ENCODE measurements around the gene EDA. TPM values are rescaled to one million over a fixed set of nuclear protein-coding genes. Genes with fewer than 3 reads are reported as not detected.
"Not testable (repeated sequence)": the region's sequence is repeated elsewhere in the genome, so short reads cannot be mapped to it uniquely, and the experiment has no call there.

Gene EDA
- total RNA-seq, 4 donors from 2014 or later = 0.37 to 12.4 (median 3.8) TPM

GRCh38 chrX:69815519-69815918 lies 199.6 kb downstream of the EDA start:
- no peak for DNase-seq
- Histone ChIP-seq H3K27me3 (no peaks in the 10 kb centered on the region), H3K4me3 (no peak overlapping the region), H3K9me3 (no peaks in the 10 kb centered on the region), H3K27ac (no peak overlapping the region), H3K4me1 (no peaks in the 10 kb centered on the region), H3K36me3 (no peaks in the 10 kb centered on the region)
- TF ChIP-seq POLR2A (IDR thresholded peaks at IDR 0.05) (no peak), CTCF (IDR thresholded peaks at IDR 0.05) (no peak), POLR2AphosphoS5 (IDR thresholded peaks at IDR 0.05) (no peak), EP300 (IDR thresholded peaks at IDR 0.05; ENCODE audit: low read depth) (no peak)
- 75% methylated on average over 2 of the region's 4 CpGs; no CpG with 5 or more reads in 1 of the 2 donors for WGBS, 2 donors (ENCODE audit: low coverage in 1 of 2)
- intact Hi-C loops (cut with DNase I; ENCODE audit: low total_unique reads) (no loop called here), in situ Hi-C loops (cut with MboI; ENCODE audit: low pct_ligation_motif_present in 1 of 4, low pct_unique_long_range_greater_than_20kb in 1 of 4, low sequenced_read_pairs in 3 of 4) (no loop called here)

- 75 to 82% methylated on average over 3 of the region's 3 CpGs for WGBS, 2 donors (ENCODE audit: low coverage in 1 of 2)
- TF ChIP-seq EP300 (IDR thresholded peaks at IDR 0.05; ENCODE audit: low read depth) = no peak
- Histone ChIP-seq H3K27me3 (no peaks in the 10 kb centered on the region), H3K4me3 (no peak overlapping the region), H3K27ac (no peak overlapping the region), H3K4me1 (no peaks in the 10 kb centered on the region), H3K36me3 (no peaks in the 10 kb centered on the region), H3K9me3 (no peaks in the 10 kb centered on the region)
- no peak for DNase-seq
- in situ Hi-C loops (cut with MboI; ENCODE audit: low pct_ligation_motif_present in 1 of 4, low pct_unique_long_range_greater_than_20kb in 1 of 4, low sequenced_read_pairs in 3 of 4) (no loop called here), intact Hi-C loops (cut with DNase I; ENCODE audit: low total_unique reads) (no loop called here)
These were observed 228.7 kb downstream of the EDA start for GRCh38 chrX:69844636-69845035.

- H3K4me3 ChIP-seq; H3K27me3 ChIP-seq; H3K36me3 ChIP-seq; intact Hi-C loops (cut with DNase I; ENCODE audit: low total_unique reads); in situ Hi-C loops (cut with MboI; ENCODE audit: low pct_ligation_motif_present in 1 of 4, low pct_unique_long_range_greater_than_20kb in 1 of 4, low sequenced_read_pairs in 3 of 4); H3K4me1 ChIP-seq; H3K9me3 ChIP-seq; H3K27ac ChIP-seq; DNase-seq: not testable (repeated sequence)
These were observed 244.1 kb downstream of the EDA start for GRCh38 chrX:69859999-69860398.

GRCh38 chrX:69876221-69876620 lies 260.3 kb downstream of the EDA start:
- TF ChIP-seq POLR2A (IDR thresholded peaks at IDR 0.05) = no peak
- TF ChIP-seq POLR2AphosphoS5 (IDR thresholded peaks at IDR 0.05) = no peak
- TF ChIP-seq EP300 (IDR thresholded peaks at IDR 0.05; ENCODE audit: low read depth) = no peak
- TF ChIP-seq CTCF (IDR thresholded peaks at IDR 0.05) = no peak
- Histone ChIP-seq H3K27ac (no peak overlapping the region), H3K9me3 (no peaks in the 10 kb centered on the region), H3K4me3 (no peak overlapping the region), H3K27me3 (no peaks in the 10 kb centered on the region), H3K4me1 (no peaks in the 10 kb centered on the region), H3K36me3 (no peaks in the 10 kb centered on the region)
- WGBS, 2 donors (ENCODE audit: low coverage in 1 of 2) = 38% methylated on average over 1 of the region's 1 CpG; no CpG with 5 or more reads in 1 of the 2 donors
- no peak for DNase-seq
- intact Hi-C loops (cut with DNase I; ENCODE audit: low total_unique reads) (no loop called here), in situ Hi-C loops (cut with MboI; ENCODE audit: low pct_ligation_motif_present in 1 of 4, low pct_unique_long_range_greater_than_20kb in 1 of 4, low sequenced_read_pairs in 3 of 4) (no loop called here)

- in situ Hi-C loops (cut with MboI; ENCODE audit: low pct_ligation_motif_present in 1 of 4, low pct_unique_long_range_greater_than_20kb in 1 of 4, low sequenced_read_pairs in 3 of 4) = no loop called here
- DNase-seq = no peak
- Histone ChIP-seq H3K9me3 (no peaks in the 10 kb centered on the region), H3K36me3 (no peaks in the 10 kb centered on the region), H3K27me3 (no peaks in the 10 kb centered on the region), H3K27ac (no peak overlapping the region), H3K4me1 (no peaks in the 10 kb centered on the region), H3K4me3 (no peak overlapping the region)
- intact Hi-C loops (cut with DNase I; ENCODE audit: low total_unique reads) = no loop called here
- no peak for TF ChIP-seq EP300 (IDR thresholded peaks at IDR 0.05; ENCODE audit: low read depth)
- no peak for TF ChIP-seq POLR2A (IDR thresholded peaks at IDR 0.05)
- no peak for TF ChIP-seq CTCF (IDR thresholded peaks at IDR 0.05)
- no peak for TF ChIP-seq POLR2AphosphoS5 (IDR thresholded peaks at IDR 0.05)
- 57 to 83% methylated on average over 1 of the region's 1 CpG for WGBS, 2 donors (ENCODE audit: low coverage in 1 of 2)
These were observed 268.3 kb downstream of the EDA start for GRCh38 chrX:69884210-69884609.
